Ascending aorta (tissue), 2 donors: Measurements from ENCODE around the gene NDUFA11. TPM values are rescaled to one million over a fixed set of nuclear protein-coding genes. Genes with fewer than 3 reads are reported as not detected.
A peak's percentile ranks its signal among the peaks of the same experiment; 100 is the strongest.

Experiments
- DNase-seq, 2 donors: peaks; one replicate each; pipeline ENCODE4 v3.0.0-alpha.2; 2019; ENCODE audit warnings: low spot score in 2 of 2
- H3K27ac ChIP-seq, 2 donors: fragments of 200-600 bp; sonication (generic); one replicate each; pipeline ENCODE4 v1.5.1; 2016 to 2017; ENCODE audit warnings: mild to moderate bottlenecking in 1 of 2
- H3K27me3 ChIP-seq: fragments of 200-600 bp; sonication (generic); one replicate; pipeline ENCODE4 v1.5.1; 2017
- H3K36me3 ChIP-seq, 2 donors: fragments of 200-600 bp; sonication (generic); one replicate each; pipeline ENCODE4 v1.5.1; 2016
- H3K4me1 ChIP-seq, 2 donors: fragments of 200-600 bp; sonication (generic); one replicate each; pipeline ENCODE4 v1.5.1; 2016 to 2017; ENCODE audit warnings: mild to moderate bottlenecking in 1 of 2
- H3K4me3 ChIP-seq, 2 donors: fragments of 200-600 bp; sonication (generic); one replicate each; pipeline ENCODE4 v1.5.1; 2016 to 2017; ENCODE audit warnings: mild to moderate bottlenecking in 1 of 2
- H3K9me3 ChIP-seq, 2 donors: fragments of 200-600 bp; sonication (generic); one replicate each; pipeline ENCODE4 v1.5.1; 2016
- intact Hi-C: fragments of 100-400 bp; cut with DNase I; formaldehyde crosslinking; loops from one replicate; pipeline ENCODE4 v1.15.1; 2023
- total RNA-seq: library from RNA; depleted of rRNA; stranded (reverse); fragments of >200 nt; gene quantifications from one replicate; pipeline ENCODE4 v1.1.0, GENCODE V29; 2016
- TF ChIP-seq, protein P1 (sequence below), 3 experiments: fragments of 200-600 bp in 2 of 3; fragments of 450-650 bp in 1 of 3; sonication (generic) in 2 of 3; IDR thresholded peaks; one replicate each; pipeline ENCODE4 v1.5.1; 2016 to 2019; ENCODE audit warnings: antibody characterized with exemption in 3 of 3, mild to moderate bottlenecking in 1 of 3, moderate library complexity in 1 of 3

The NDUFA11 gene
- total RNA-seq, 1 donor from 2014 or later = 205 TPM

DNA sequence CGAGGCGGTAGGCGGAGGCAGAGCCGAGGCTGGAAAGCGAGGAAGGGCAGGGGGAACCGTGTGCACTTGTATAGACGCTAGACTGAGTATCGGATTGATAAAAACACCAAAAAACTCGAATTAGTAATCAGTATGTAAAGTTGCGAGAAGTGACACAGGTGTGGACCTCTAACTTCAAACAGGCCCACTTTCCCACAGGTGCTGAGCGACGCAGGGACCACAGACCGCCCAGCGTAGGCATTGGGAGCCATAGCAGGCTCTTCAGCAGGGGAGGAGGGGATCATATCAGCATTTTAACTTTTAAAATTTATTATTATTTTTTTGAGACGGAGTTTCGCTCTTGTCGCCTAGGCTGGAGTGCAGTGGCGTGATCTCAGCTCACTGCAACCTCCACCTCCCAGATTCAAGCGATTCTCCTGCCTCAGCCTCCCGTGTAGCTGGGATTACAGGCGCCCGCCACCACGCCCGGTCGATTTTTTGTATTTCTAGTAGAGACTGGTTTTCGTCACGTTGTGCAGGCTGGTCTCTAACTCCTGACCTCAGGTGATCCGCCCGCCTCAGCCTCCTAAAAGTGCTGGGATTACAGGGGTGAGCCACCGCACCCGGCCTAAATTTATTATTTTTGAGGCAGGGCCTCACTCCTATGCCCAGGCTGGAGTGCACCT is 1.7 kb upstream of the NDUFA11 start:
- H3K4me1 ChIP-seq = peaks cover 5 to 25% of the 10 kb centered on the region in 2 donors
- TF ChIP-seq, protein P1, sequence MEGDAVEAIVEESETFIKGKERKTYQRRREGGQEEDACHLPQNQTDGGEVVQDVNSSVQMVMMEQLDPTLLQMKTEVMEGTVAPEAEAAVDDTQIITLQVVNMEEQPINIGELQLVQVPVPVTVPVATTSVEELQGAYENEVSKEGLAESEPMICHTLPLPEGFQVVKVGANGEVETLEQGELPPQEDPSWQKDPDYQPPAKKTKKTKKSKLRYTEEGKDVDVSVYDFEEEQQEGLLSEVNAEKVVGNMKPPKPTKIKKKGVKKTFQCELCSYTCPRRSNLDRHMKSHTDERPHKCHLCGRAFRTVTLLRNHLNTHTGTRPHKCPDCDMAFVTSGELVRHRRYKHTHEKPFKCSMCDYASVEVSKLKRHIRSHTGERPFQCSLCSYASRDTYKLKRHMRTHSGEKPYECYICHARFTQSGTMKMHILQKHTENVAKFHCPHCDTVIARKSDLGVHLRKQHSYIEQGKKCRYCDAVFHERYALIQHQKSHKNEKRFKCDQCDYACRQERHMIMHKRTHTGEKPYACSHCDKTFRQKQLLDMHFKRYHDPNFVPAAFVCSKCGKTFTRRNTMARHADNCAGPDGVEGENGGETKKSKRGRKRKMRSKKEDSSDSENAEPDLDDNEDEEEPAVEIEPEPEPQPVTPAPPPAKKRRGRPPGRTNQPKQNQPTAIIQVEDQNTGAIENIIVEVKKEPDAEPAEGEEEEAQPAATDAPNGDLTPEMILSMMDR (IDR thresholded peaks at IDR 0.05) = no peak
- peak overlapping the region; percentile 79 to 99 for H3K4me3 ChIP-seq
- H3K27ac ChIP-seq = peak overlapping the region; percentile 63 to 73
- DNase-seq = no peak
- intact Hi-C loops = loop anchor here (2.0 to 10.0 kb wide), 4 partner anchors 50 to 840 kb away; partner anchors contain the start of genes KHSRP and RANBP3
- H3K27me3 ChIP-seq = no peaks in the 10 kb centered on the region
- peaks cover 9 to 11% of the 10 kb centered on the region in 2 donors for H3K36me3 ChIP-seq
- no peaks in the 10 kb centered on the region for H3K9me3 ChIP-seq

- TF ChIP-seq, protein P1 (IDR thresholded peaks at IDR 0.05) = no peak
- no peaks in the 10 kb centered on the region for H3K9me3 ChIP-seq
- H3K4me1 ChIP-seq = peaks cover 5 to 25% of the 10 kb centered on the region in 2 donors
- H3K27ac ChIP-seq = peak within 1 kb of the TSS; percentile 63 to 93
- intact Hi-C loops = loop anchor here (1.0 to 10.0 kb wide), 7 partner anchors 50 to 840 kb away; partner anchors contain the start of genes ALKBH7, KHSRP, RANBP3 and RFX2
- peak within 1 kb of the TSS; percentile 98 to 99 for H3K4me3 ChIP-seq
- H3K27me3 ChIP-seq = no peaks in the 10 kb centered on the region
- H3K36me3 ChIP-seq = peaks cover 3 to 11% of the 10 kb centered on the region in 2 donors
- peak; percentile 100 for DNase-seq
Observed at GRCh38 chr19:5904352-5905113, 943 bp upstream of the NDUFA11 start, which contains the start of gene VMAC. Gene VMAC (plus strand): TSS chr19:5904872. CDS start chr19:5904891, 19 bp downstream.

DNA sequence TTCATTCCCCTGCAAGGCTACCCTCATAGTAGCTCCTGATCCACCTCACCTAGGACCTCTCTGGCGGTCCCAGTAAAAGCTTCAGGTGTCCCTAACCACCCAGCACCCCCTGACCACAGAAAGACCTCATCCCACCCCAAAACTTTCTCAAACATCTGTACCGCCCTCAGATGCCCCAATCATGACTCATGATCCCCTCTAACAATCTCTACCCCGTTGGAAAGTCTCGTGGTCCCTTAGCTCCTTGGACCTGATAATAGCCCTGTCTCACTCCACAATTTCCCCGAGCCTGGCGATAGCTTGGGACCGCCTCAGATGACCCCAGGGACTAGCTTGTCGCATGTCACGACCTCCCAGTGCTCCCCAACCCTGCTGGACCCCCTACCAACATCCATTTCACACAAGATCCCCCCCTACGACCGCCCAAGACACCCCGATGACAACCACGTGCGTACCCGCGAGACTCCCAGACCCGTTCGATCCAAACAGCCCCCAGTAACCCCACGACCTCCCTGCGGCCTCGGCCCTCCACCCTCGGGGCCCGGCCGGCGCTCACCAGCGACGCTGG is 450 bp downstream of the NDUFA11 start:
- H3K4me1 ChIP-seq = peaks cover 5 to 25% of the 10 kb centered on the region in 2 donors
- peak overlapping the region; percentile 63 to 93 for H3K27ac ChIP-seq
- TF ChIP-seq, protein P1 (IDR thresholded peaks at IDR 0.05) = no peak
- no peak for DNase-seq
- no peaks in the 10 kb centered on the region for H3K9me3 ChIP-seq
- H3K36me3 ChIP-seq = peaks cover 0 to 4% of the 10 kb centered on the region in 2 donors
- H3K4me3 ChIP-seq = peak overlapping the region; percentile 98 to 99
- H3K27me3 ChIP-seq = no peaks in the 10 kb centered on the region
- intact Hi-C loops = loop anchor here (1.0 to 10.0 kb wide), 6 partner anchors 99 to 842 kb away; partner anchors contain the start of genes ALKBH7, HSD11B1L, KHSRP and MICOS13

- no peaks in the 10 kb centered on the region for H3K27me3 ChIP-seq
- no peak overlapping the region for H3K27ac ChIP-seq
- TF ChIP-seq, protein P1 (IDR thresholded peaks at IDR 0.05) = no peak
- no peaks in the 10 kb centered on the region for H3K9me3 ChIP-seq
- intact Hi-C loops = loop anchor here (5.0 to 10.0 kb wide), 4 partner anchors 211 to 844 kb away; partner anchors contain the start of genes ALKBH7, KHSRP and RFX2
- H3K36me3 ChIP-seq = peaks cover 12% of the 10 kb centered on the region in 2 donors
- DNase-seq = no peak
- peaks cover 5 to 20% of the 10 kb centered on the region in 2 donors for H3K4me1 ChIP-seq
- no peak overlapping the region for H3K4me3 ChIP-seq
Observed at GRCh38 chr19:5900976-5901375, 2.6 kb downstream of the NDUFA11 start.
